Measurements from ENCODE around the gene OR6C75.
"Not testable (repeated sequence)": the region's sequence is repeated elsewhere in the genome, so short reads cannot be mapped to it uniquely, and the experiment has no call there.

Gene OR6C75

GRCh38 chr12:55362675-55363074 is at the start of gene OR6C75:
TSS of gene OR6C75 (plus strand) at chr12:55362975. CDS start at chr12:55365111, 2,136 bp downstream.
- DNase-seq, result no peak

- no peak for DNase-seq
Observed at GRCh38 chr12:55314043-55314442, 48.7 kb upstream of the OR6C75 start, which contains the start of gene OR6C1. TSS of gene OR6C1 (plus strand) at chr12:55314343. CDS start at chr12:55320600, 6,257 bp downstream.

GRCh38 chr12:55320201-55320600 is 42.6 kb upstream of the OR6C75 start:
- no peak for DNase-seq

- DNase-seq, result peak; percentile 2
Observed at GRCh38 chr12:55325801-55326200, 37.0 kb upstream of the OR6C75 start.

GRCh38 chr12:55330446-55330845 is 32.3 kb upstream of the OR6C75 start, which contains the start of gene OR6C3:
TSS of gene OR6C3 (plus strand) at chr12:55330746. CDS start at chr12:55331701, 955 bp downstream.
- DNase-seq, result no peak

GRCh38 chr12:55336002-55336401 is 26.8 kb upstream of the OR6C75 start:
- DNase-seq, result no peak

- not testable (repeated sequence) for DNase-seq
Observed at GRCh38 chr12:55355338-55355737, 7.4 kb upstream of the OR6C75 start.

- no peak for DNase-seq
Observed at GRCh38 chr12:55365086-55365485, 2.3 kb downstream of the OR6C75 start.

- DNase-seq, result no peak
Observed at GRCh38 chr12:55372521-55372920, 9.7 kb downstream of the OR6C75 start.

GRCh38 chr12:55385891-55386290 is 23.1 kb downstream of the OR6C75 start:
- no peak for DNase-seq

- no peak for DNase-seq
Observed at GRCh38 chr12:55392032-55392795, 29.4 kb downstream of the OR6C75 start.

GRCh38 chr12:55396326-55396725 is 33.6 kb downstream of the OR6C75 start:
- DNase-seq, result no peak

- no peak for DNase-seq
Observed at GRCh38 chr12:55400229-55400628, 37.5 kb downstream of the OR6C75 start, which contains the start of gene OR6C65. TSS of gene OR6C65 (plus strand) at chr12:55400529. CDS start at chr12:55400529, 0 bp downstream.

- DNase-seq, result no peak
Observed at GRCh38 chr12:55407866-55408265, 45.1 kb downstream of the OR6C75 start.

GRCh38 chr12:55409133-55409532 is 46.4 kb downstream of the OR6C75 start:
- DNase-seq, result not testable (repeated sequence)

GRCh38 chr12:55412138-55412537 is 49.4 kb downstream of the OR6C75 start:
- not testable (repeated sequence) for DNase-seq

GRCh38 chr12:55413498-55414388 is 51.0 kb downstream of the OR6C75 start:
- DNase-seq, result not testable (repeated sequence)

- not testable (repeated sequence) for DNase-seq
Observed at GRCh38 chr12:55414396-55414823, 51.6 kb downstream of the OR6C75 start.

GRCh38 chr12:55414889-55415288 is 52.1 kb downstream of the OR6C75 start:
- not testable (repeated sequence) for DNase-seq

- DNase-seq, result no peak
Observed at GRCh38 chr12:55416961-55417360, 54.2 kb downstream of the OR6C75 start.

Data from NCI-H2227 treated with DMSO at 0.1 percent for 48 hours (cell line).